ENCODE measurements around the gene WDR54.

DNA sequence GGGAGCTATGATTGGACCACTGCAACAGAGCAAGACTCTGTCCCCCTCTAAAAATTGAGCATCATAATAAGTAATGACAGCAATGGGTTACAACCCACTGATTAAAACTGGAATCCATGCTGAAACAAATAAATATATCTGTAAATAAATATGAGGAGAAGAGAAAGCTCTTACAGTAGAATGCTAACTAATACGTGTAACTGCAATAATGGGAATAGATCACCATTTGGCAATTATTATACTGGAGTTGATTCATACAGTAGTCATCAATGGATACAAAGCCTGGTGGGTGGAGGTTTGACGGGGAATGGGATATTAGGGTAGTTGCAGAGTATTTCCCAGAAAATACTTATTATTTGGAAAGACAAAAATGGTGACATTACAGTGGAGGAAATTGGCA lies 27.2 kb downstream of the WDR54 start:
- TF ChIP-seq, protein P1, sequence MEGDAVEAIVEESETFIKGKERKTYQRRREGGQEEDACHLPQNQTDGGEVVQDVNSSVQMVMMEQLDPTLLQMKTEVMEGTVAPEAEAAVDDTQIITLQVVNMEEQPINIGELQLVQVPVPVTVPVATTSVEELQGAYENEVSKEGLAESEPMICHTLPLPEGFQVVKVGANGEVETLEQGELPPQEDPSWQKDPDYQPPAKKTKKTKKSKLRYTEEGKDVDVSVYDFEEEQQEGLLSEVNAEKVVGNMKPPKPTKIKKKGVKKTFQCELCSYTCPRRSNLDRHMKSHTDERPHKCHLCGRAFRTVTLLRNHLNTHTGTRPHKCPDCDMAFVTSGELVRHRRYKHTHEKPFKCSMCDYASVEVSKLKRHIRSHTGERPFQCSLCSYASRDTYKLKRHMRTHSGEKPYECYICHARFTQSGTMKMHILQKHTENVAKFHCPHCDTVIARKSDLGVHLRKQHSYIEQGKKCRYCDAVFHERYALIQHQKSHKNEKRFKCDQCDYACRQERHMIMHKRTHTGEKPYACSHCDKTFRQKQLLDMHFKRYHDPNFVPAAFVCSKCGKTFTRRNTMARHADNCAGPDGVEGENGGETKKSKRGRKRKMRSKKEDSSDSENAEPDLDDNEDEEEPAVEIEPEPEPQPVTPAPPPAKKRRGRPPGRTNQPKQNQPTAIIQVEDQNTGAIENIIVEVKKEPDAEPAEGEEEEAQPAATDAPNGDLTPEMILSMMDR (IDR thresholded peaks at IDR 0.05), result no peak
- no peak for TF ChIP-seq POLR2A (IDR thresholded peaks at IDR 0.05)

Data from adrenal gland (tissue), 5 donors.